GOT3 (cell line): Measurements from ENCODE around the gene CUTA.
"Not testable (repeated sequence)": the region's sequence is repeated elsewhere in the genome, so short reads cannot be mapped to it uniquely, and the experiment has no call there.

Experiments
- DNase-seq: peaks from one replicate; lab custom pipeline; 2025; ENCODE audit warnings: mixed read lengths; lab: John Stamatoyannopoulos, UW

Gene CUTA

DNA sequence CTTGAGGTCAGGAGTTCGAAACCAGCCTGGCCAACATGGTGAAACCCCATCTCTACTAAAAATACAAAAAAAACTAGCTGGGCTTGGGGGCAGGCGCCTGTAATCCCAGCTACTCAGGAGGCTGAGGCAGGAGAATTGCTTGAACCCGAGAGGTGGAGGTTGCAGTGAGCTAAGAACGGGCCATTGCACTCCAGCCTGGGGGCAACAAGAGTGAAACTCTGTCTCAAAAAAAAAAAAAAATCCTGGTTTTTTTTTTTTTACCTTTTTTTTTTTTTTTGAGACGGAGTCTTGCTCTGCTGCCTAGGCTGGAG lies 50.2 kb downstream of the CUTA start:
- DNase-seq, result not testable (repeated sequence)

DNA sequence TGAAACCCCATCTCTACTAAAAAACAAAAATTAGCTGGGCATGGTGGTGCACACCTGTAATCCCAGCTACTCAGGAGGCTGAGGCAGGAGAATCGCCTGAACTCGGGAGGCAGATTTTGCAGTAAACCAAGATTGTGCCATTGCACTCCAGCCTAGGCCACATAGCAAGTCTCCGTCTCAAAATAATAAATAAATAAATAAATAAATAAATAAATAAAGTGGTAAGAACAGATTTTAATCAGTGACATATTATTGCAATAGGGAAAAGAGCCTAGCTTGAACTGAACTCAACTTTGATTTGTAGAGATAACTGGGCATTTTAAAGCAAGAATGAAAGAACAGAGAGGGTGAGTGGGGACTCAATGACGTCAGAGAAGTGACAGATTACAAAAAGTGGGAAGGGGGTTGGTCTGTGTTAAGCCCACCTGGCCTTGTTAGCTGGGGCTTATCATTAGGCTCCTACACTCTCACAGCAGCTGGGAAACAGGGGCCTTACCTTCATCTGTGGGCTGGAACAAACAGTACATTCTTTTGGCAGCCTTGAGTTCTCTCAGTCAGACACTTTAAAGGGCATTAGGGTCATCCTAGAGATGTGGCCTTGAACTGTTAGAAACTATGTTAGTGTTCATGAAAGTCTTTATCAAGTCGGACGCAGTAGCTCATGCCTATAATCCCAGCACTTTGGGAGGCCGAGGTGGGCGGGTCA lies 50.7 kb downstream of the CUTA start:
- no peak for DNase-seq
